Measurements from ENCODE around the gene OR52E4. TPM values are rescaled to one million over a fixed set of nuclear protein-coding genes. Genes with fewer than 3 reads are reported as not detected.

OR52E4 gene
- total and polyA plus RNA-seq, 2 experiments from 2014 or later = not detected

- no peak for TF ChIP-seq JUNB (IDR thresholded peaks at IDR 0.05; ENCODE audit: unreplicated experiment)
- TF ChIP-seq ETS1 (IDR thresholded peaks at IDR 0.05) = no peak
- no peak for TF ChIP-seq POLR2AphosphoS5 (IDR thresholded peaks at IDR 0.05; ENCODE audit: low read depth)
- TF ChIP-seq EZH2 (IDR thresholded peaks at IDR 0.05; ENCODE audit: low read depth, unreplicated experiment) = no peak
- no peak for TF ChIP-seq CTCF (conservative IDR thresholded peaks at IDR 0.05; ENCODE audit: low read depth in 2 of 2)
- no peak for TF ChIP-seq ZNF331 (CRISPR knock-in tag; IDR thresholded peaks at IDR 0.05; ENCODE audit: low read depth)
- TF ChIP-seq NANOG (IDR thresholded peaks at IDR 0.05; ENCODE audit: borderline replicate concordance) = no peak
- TF ChIP-seq ZNF462 (CRISPR knock-in tag; IDR thresholded peaks at IDR 0.05) = no peak
- TF ChIP-seq, protein P1, sequence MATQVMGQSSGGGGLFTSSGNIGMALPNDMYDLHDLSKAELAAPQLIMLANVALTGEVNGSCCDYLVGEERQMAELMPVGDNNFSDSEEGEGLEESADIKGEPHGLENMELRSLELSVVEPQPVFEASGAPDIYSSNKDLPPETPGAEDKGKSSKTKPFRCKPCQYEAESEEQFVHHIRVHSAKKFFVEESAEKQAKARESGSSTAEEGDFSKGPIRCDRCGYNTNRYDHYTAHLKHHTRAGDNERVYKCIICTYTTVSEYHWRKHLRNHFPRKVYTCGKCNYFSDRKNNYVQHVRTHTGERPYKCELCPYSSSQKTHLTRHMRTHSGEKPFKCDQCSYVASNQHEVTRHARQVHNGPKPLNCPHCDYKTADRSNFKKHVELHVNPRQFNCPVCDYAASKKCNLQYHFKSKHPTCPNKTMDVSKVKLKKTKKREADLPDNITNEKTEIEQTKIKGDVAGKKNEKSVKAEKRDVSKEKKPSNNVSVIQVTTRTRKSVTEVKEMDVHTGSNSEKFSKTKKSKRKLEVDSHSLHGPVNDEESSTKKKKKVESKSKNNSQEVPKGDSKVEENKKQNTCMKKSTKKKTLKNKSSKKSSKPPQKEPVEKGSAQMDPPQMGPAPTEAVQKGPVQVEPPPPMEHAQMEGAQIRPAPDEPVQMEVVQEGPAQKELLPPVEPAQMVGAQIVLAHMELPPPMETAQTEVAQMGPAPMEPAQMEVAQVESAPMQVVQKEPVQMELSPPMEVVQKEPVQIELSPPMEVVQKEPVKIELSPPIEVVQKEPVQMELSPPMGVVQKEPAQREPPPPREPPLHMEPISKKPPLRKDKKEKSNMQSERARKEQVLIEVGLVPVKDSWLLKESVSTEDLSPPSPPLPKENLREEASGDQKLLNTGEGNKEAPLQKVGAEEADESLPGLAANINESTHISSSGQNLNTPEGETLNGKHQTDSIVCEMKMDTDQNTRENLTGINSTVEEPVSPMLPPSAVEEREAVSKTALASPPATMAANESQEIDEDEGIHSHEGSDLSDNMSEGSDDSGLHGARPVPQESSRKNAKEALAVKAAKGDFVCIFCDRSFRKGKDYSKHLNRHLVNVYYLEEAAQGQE (IDR thresholded peaks at IDR 0.05; ENCODE audit: unreplicated experiment) = no peak
- TF ChIP-seq ZNF114 (CRISPR knock-in tag; IDR thresholded peaks at IDR 0.05) = no peak
- no peak for TF ChIP-seq EZH2phosphoT487 (IDR thresholded peaks at IDR 0.05; ENCODE audit: unreplicated experiment)
- no peak for TF ChIP-seq STAT1 (IDR thresholded peaks at IDR 0.05; ENCODE audit: unreplicated experiment)
- no peak for TF ChIP-seq CREB1 (CRISPR knock-in tag; IDR thresholded peaks at IDR 0.05; ENCODE audit: low read depth)
- Histone ChIP-seq H3K4me3 (no peak overlapping the region), H3K36me3 (ENCODE audit: insufficient read depth) (no peaks in the 10 kb centered on the region), H3K27ac (ENCODE audit: low read depth) (no peak overlapping the region), H3K4me1 (ENCODE audit: insufficient read depth) (no peaks in the 10 kb centered on the region), H2AFZ (no peak overlapping the region), H3K9me2 (ENCODE audit: insufficient read depth) (no peaks in the 10 kb centered on the region; the same call in 1 of the 2 replicates), H4K20me1 (replicated peaks; ENCODE audit: insufficient read depth) (no peaks in the 10 kb centered on the region), H3K4me2 (no peak overlapping the region), H3F3A (replicated peaks; ENCODE audit: low read depth) (no peaks in the 10 kb centered on the region), H3K79me2 (replicated peaks; ENCODE audit: insufficient read depth) (no peaks in the 10 kb centered on the region), H3K27me3 (ENCODE audit: insufficient read depth) (no peaks in the 10 kb centered on the region)
- Mint-ChIP-seq H3K4me3 (no peak overlapping the region), H3K27ac (no peak overlapping the region), H3K27me3 (ENCODE audit: insufficient read depth, low read depth, poor library complexity) (no peaks in the 10 kb centered on the region), H3K9me3 (no peaks in the 10 kb centered on the region), H3K4me1 (no peaks in the 10 kb centered on the region; the same call in 2 of the 3 replicates), H3K36me3 (ENCODE audit: low read depth) (no peaks in the 10 kb centered on the region)
- DNase-seq (ENCODE audit: low spot score) = no peak
- ATAC-seq = no peak
Measured at GRCh38 chr11:5881756-5882155, 1.3 kb downstream of the OR52E4 start.
